Activated CD4-positive, alpha-beta memory T cell treated with anti-CD3 and anti-CD28 coated beads for 36 hours (primary cell): Measurements from ENCODE around the gene SEC24C. TPM values are rescaled to one million over a fixed set of nuclear protein-coding genes. Genes with fewer than 3 reads are reported as not detected.
A peak's percentile ranks its signal among the peaks of the same experiment; 100 is the strongest.

Source experiments
- CTCF ChIA-PET: fragments of 350-600 bp; sonication (Branson Sonifier 250); formaldehyde crosslinking; loops from one replicate; lab custom pipeline; 2021; ENCODE audit warnings: antibody characterized with exemption, inconsistent platforms; lab: Charles Lee
- POLR2A ChIA-PET: fragments of 350-600 bp; sonication (Branson Sonifier 250); formaldehyde crosslinking; loops from one replicate; lab custom pipeline; 2021; ENCODE audit warnings: antibody characterized with exemption; lab: Charles Lee
- DNase-seq: peaks from one replicate; pipeline ENCODE4 v3.0.0-alpha.2; 2020
- H3K27ac Mint-ChIP-seq: one replicate; pipeline ENCODE4 v1.8.0; 2021; ENCODE audit warnings: mixed read lengths
- H3K27me3 Mint-ChIP-seq: one replicate; pipeline ENCODE4 v1.8.0; 2021; ENCODE audit warnings: mixed read lengths
- H3K36me3 Mint-ChIP-seq: one replicate; pipeline ENCODE4 v1.8.0; 2021; ENCODE audit warnings: mixed read lengths
- H3K4me1 Mint-ChIP-seq: one replicate; pipeline ENCODE4 v1.8.0; 2021; ENCODE audit warnings: low read depth, mixed read lengths
- H3K4me3 Mint-ChIP-seq: one replicate; pipeline ENCODE4 v1.8.0; 2021; ENCODE audit warnings: mild to moderate bottlenecking, mixed read lengths
- H3K9me3 Mint-ChIP-seq: one replicate; pipeline ENCODE4 v1.8.0; 2021; ENCODE audit warnings: mixed read lengths
- intact Hi-C: fragments of 100-400 bp; cut with micrococcal nuclease; formaldehyde crosslinking; loops from one replicate; pipeline ENCODE4 v1.15.1; 2023
- total RNA-seq, 2 experiments: library from RNA; stranded (reverse); gene quantifications; one replicate each; pipeline ENCODE4 v1.2.3, GENCODE V29; 2021

The SEC24C gene
- total RNA-seq, 2 experiments from 2014 or later, result 88.3 to 90.7 TPM

GRCh38 chr10:73773152-73773879 lies 29.1 kb downstream of the SEC24C start:
- Mint-ChIP-seq H3K27ac (peak overlapping the region; percentile 88), H3K36me3 (peaks cover 38% of the 10 kb centered on the region), H3K4me3 (peak overlapping the region; percentile 95), H3K9me3 (no peaks in the 10 kb centered on the region), H3K27me3 (no peaks in the 10 kb centered on the region), H3K4me1 (peaks cover 51% of the 10 kb centered on the region)
- intact Hi-C loops, result loop anchor here (10.0 kb wide), 1 partner anchor 149 kb away; no protein-coding TSS in a partner anchor
- POLR2A ChIA-PET, result interaction anchor here (1.0 to 4.2 kb wide), 11 partner anchors 9 to 43 kb away, joined by 3 to 44 read pairs (median 8); partner anchors contain the start of genes CHCHD1, SEC24C and ZSWIM8
- DNase-seq, result peak; percentile 34
- CTCF ChIA-PET, result interaction anchor here (0.7 to 2.8 kb wide), 9 partner anchors 8 to 106 kb away, joined by 3 to 16 read pairs (median 4); partner anchors contain the start of genes CHCHD1 and ZSWIM8

GRCh38 chr10:73774637-73775036 lies 30.5 kb downstream of the SEC24C start:
- ChIA-PET CTCF (interaction anchor here (1.7 to 2.3 kb wide), 2 partner anchors 11 to 105 kb away, joined by 6 read pairs; partner anchors contain the start of gene ZSWIM8), POLR2A (interaction anchor here (4.2 kb wide), 1 partner anchor 30 kb away, joined by 44 read pairs; the partner anchor contains the start of gene SEC24C)

GRCh38 chr10:73779018-73779417 lies 34.8 kb downstream of the SEC24C start:
- H3K4me1 Mint-ChIP-seq, result peaks cover 56% of the 10 kb centered on the region
- no peak overlapping the region for H3K4me3 Mint-ChIP-seq
- H3K36me3 Mint-ChIP-seq, result peaks cover 25% of the 10 kb centered on the region
- CTCF ChIA-PET, result interaction anchor here (0.8 to 3.6 kb wide), 3 partner anchors 10 to 35 kb away, joined by 3 to 16 read pairs (median 4); no protein-coding TSS in a partner anchor
- no peak for DNase-seq
- no peaks in the 10 kb centered on the region for H3K27me3 Mint-ChIP-seq
- H3K27ac Mint-ChIP-seq, result no peak overlapping the region
- intact Hi-C loops, result loop anchor here (10.0 kb wide), 1 partner anchor 154 kb away; no protein-coding TSS in a partner anchor
- no peaks in the 10 kb centered on the region for H3K9me3 Mint-ChIP-seq
- POLR2A ChIA-PET, result interaction anchor here (1.2 kb wide), 2 partner anchors 19 to 31 kb away, joined by 4 to 9 read pairs; no protein-coding TSS in a partner anchor

More at GRCh38 chr10:73774637-73775036, 30.5 kb downstream of the SEC24C start:
- H3K27ac Mint-ChIP-seq, result peak overlapping the region; percentile 4
- no peak for DNase-seq
- no peaks in the 10 kb centered on the region for H3K9me3 Mint-ChIP-seq
- H3K4me3 Mint-ChIP-seq, result peak overlapping the region; percentile 95
- peaks cover 34% of the 10 kb centered on the region for H3K36me3 Mint-ChIP-seq
- intact Hi-C loops, result loop anchor here (10.0 kb wide), 1 partner anchor 150 kb away; no protein-coding TSS in a partner anchor
- peaks cover 44% of the 10 kb centered on the region for H3K4me1 Mint-ChIP-seq
- no peaks in the 10 kb centered on the region for H3K27me3 Mint-ChIP-seq

- CTCF ChIA-PET, result interaction anchor here (0.7 to 3.6 kb wide), 4 partner anchors 11 to 36 kb away, joined by 3 to 16 read pairs (median 4); no protein-coding TSS in a partner anchor
- peaks cover 19% of the 10 kb centered on the region for H3K36me3 Mint-ChIP-seq
Observed at GRCh38 chr10:73779539-73780197, 35.5 kb downstream of the SEC24C start.

GRCh38 chr10:73780301-73780700 lies 36.1 kb downstream of the SEC24C start:
- Mint-ChIP-seq H3K4me3 (peak overlapping the region; percentile 88), H3K9me3 (no peaks in the 10 kb centered on the region), H3K36me3 (peaks cover 17% of the 10 kb centered on the region), H3K27me3 (no peaks in the 10 kb centered on the region), H3K27ac (peak overlapping the region; percentile 90), H3K4me1 (peaks cover 46% of the 10 kb centered on the region)
- POLR2A ChIA-PET, result interaction anchor here (0.7 to 4.4 kb wide), 5 partner anchors 8 to 36 kb away, joined by 3 to 43 read pairs (median 10); partner anchors contain the start of gene SEC24C
- CTCF ChIA-PET, result interaction anchor here (0.7 to 3.6 kb wide), 3 partner anchors 8 to 13 kb away, joined by 3 to 16 read pairs (median 16); a partner anchor contains a TSS
- DNase-seq, result no peak
- intact Hi-C loops, result loop anchor here (5.0 kb wide), 1 partner anchor 97 kb away; no protein-coding TSS in a partner anchor

More at GRCh38 chr10:73779539-73780197, 35.5 kb downstream of the SEC24C start:
- intact Hi-C loops, result loop anchor here (5.0 to 10.0 kb wide), 2 partner anchors 98 to 155 kb away; no protein-coding TSS in a partner anchor
- Mint-ChIP-seq H3K4me1 (peaks cover 51% of the 10 kb centered on the region), H3K27me3 (no peaks in the 10 kb centered on the region), H3K27ac (peak overlapping the region; percentile 26), H3K9me3 (no peaks in the 10 kb centered on the region), H3K4me3 (peak overlapping the region; percentile 88)
- DNase-seq, result no peak
- POLR2A ChIA-PET, result interaction anchor here (0.7 to 1.3 kb wide), 3 partner anchors 21 to 31 kb away, joined by 3 to 9 read pairs (median 3); no protein-coding TSS in a partner anchor

GRCh38 chr10:73780966-73781365 lies 36.8 kb downstream of the SEC24C start:
- H3K36me3 Mint-ChIP-seq, result peaks cover 11% of the 10 kb centered on the region
- peaks cover 42% of the 10 kb centered on the region for H3K4me1 Mint-ChIP-seq
- intact Hi-C loops, result loop anchor here (5.0 kb wide), 1 partner anchor 96 kb away; no protein-coding TSS in a partner anchor
- peak overlapping the region; percentile 88 for H3K4me3 Mint-ChIP-seq
- H3K9me3 Mint-ChIP-seq, result no peaks in the 10 kb centered on the region
- no peaks in the 10 kb centered on the region for H3K27me3 Mint-ChIP-seq
- ChIA-PET POLR2A (interaction anchor here (1.3 to 4.4 kb wide), 5 partner anchors 9 to 50 kb away, joined by 3 to 43 read pairs (median 10); partner anchors contain the start of gene SEC24C), CTCF (interaction anchor here (0.6 to 3.6 kb wide), 5 partner anchors 9 to 719 kb away, joined by 3 to 16 read pairs (median 4); a partner anchor contains a TSS)
- peak; percentile 25 for DNase-seq
- peak overlapping the region; percentile 90 for H3K27ac Mint-ChIP-seq

GRCh38 chr10:73781548-73781878 lies 37.3 kb downstream of the SEC24C start:
- Mint-ChIP-seq H3K27me3 (no peaks in the 10 kb centered on the region), H3K4me3 (peak overlapping the region; percentile 88), H3K4me1 (peaks cover 47% of the 10 kb centered on the region), H3K27ac (peak overlapping the region; percentile 90), H3K9me3 (no peaks in the 10 kb centered on the region), H3K36me3 (peaks cover 11% of the 10 kb centered on the region)
- intact Hi-C loops, result loop anchor here (5.0 kb wide), 1 partner anchor 96 kb away; no protein-coding TSS in a partner anchor
- POLR2A ChIA-PET, result interaction anchor here (0.6 to 4.4 kb wide), 9 partner anchors 9 to 625 kb away, joined by 3 to 43 read pairs (median 4); partner anchors contain the start of gene SEC24C
- CTCF ChIA-PET, result interaction anchor here (0.6 to 3.6 kb wide), 5 partner anchors 9 to 1274 kb away, joined by 4 to 16 read pairs (median 5); a partner anchor contains a TSS
- no peak for DNase-seq

- Mint-ChIP-seq H3K9me3 (no peaks in the 10 kb centered on the region), H3K27ac (peak within 1 kb of the TSS; percentile 90), H3K36me3 (peaks cover 7% of the 10 kb centered on the region), H3K4me3 (peak within 1 kb of the TSS; percentile 88), H3K4me1 (peaks cover 49% of the 10 kb centered on the region), H3K27me3 (no peaks in the 10 kb centered on the region)
- ChIA-PET POLR2A (interaction anchor here (0.6 to 4.4 kb wide), 9 partner anchors 10 to 626 kb away, joined by 3 to 43 read pairs (median 4); partner anchors contain the start of gene SEC24C), CTCF (interaction anchor here (0.6 to 3.6 kb wide), 6 partner anchors 10 to 1275 kb away, joined by 4 to 16 read pairs (median 5); a partner anchor contains a TSS)
- intact Hi-C loops, result loop anchor here (5.0 kb wide), 1 partner anchor 95 kb away; no protein-coding TSS in a partner anchor
- peak; percentile 96 for DNase-seq
Observed at GRCh38 chr10:73781879-73782748, 37.9 kb downstream of the SEC24C start, which contains the start of gene CHCHD1. Gene CHCHD1, plus strand, starts transcription at chr10:73782048. Its CDS starts 28 bp downstream, at chr10:73782076.

GRCh38 chr10:73782749-73783085 lies 38.5 kb downstream of the SEC24C start:
- peaks cover 7% of the 10 kb centered on the region for H3K36me3 Mint-ChIP-seq
- peak overlapping the region; percentile 88 for H3K4me3 Mint-ChIP-seq
- POLR2A ChIA-PET, result interaction anchor here (1.4 to 4.4 kb wide), 5 partner anchors 10 to 52 kb away, joined by 3 to 43 read pairs (median 8); partner anchors contain the start of gene SEC24C
- no peak for DNase-seq
- CTCF ChIA-PET, result interaction anchor here (1.6 to 1.7 kb wide), 2 partner anchors 10 to 14 kb away, joined by 3 to 5 read pairs; no protein-coding TSS in a partner anchor
- peaks cover 49% of the 10 kb centered on the region for H3K4me1 Mint-ChIP-seq
- no peaks in the 10 kb centered on the region for H3K9me3 Mint-ChIP-seq
- peak overlapping the region; percentile 90 for H3K27ac Mint-ChIP-seq
- H3K27me3 Mint-ChIP-seq, result no peaks in the 10 kb centered on the region
- intact Hi-C loops, result loop anchor here (5.0 kb wide), 1 partner anchor 95 kb away; no protein-coding TSS in a partner anchor
